ENCODE measurements around the gene PELI3.

Gene PELI3

GRCh38 chr11:66443602-66444001 is 23.1 kb upstream of the PELI3 start:
- Histone ChIP-seq H3K4me3 (ENCODE audit: low read depth, low read length, poor library complexity, severe bottlenecking) (no peak overlapping the region), H3F3A (ENCODE audit: insufficient read depth, low read length) (no peaks in the 10 kb centered on the region), H2AFZ (ENCODE audit: low read length) (no peak overlapping the region), H3K79me2 (ENCODE audit: insufficient read depth, low read length) (no peaks in the 10 kb centered on the region), H3K9me2 (ENCODE audit: low read depth, low read length) (no peaks in the 10 kb centered on the region), H3K27ac (ENCODE audit: low read depth, low read length, poor library complexity, severe bottlenecking) (no peak overlapping the region), H3K9ac (ENCODE audit: low read length) (no peak overlapping the region), H3K9me3 (ENCODE audit: low read length) (no peaks in the 10 kb centered on the region), H3K36me3 (ENCODE audit: insufficient read depth, low read length) (no peaks in the 10 kb centered on the region), H3K4me2 (ENCODE audit: low read length) (no peak overlapping the region), H4K20me1 (ENCODE audit: insufficient read depth, low read length) (no peaks in the 10 kb centered on the region), H3K27me3 (ENCODE audit: insufficient read depth, low read length) (no peaks in the 10 kb centered on the region), H3K4me1 (ENCODE audit: insufficient read depth, low read length, severe bottlenecking) (no peaks in the 10 kb centered on the region)
- TF ChIP-seq EZH2 (IDR thresholded peaks at IDR 0.05; ENCODE audit: borderline replicate concordance, low read length) = no peak
- TF ChIP-seq CTCF (IDR thresholded peaks at IDR 0.05; ENCODE audit: low read length) = no peak

GRCh38 chr11:66447012-66447411 is 19.7 kb upstream of the PELI3 start:
- Histone ChIP-seq H3K4me1 (ENCODE audit: insufficient read depth, low read length, severe bottlenecking) (no peaks in the 10 kb centered on the region), H3K27me3 (ENCODE audit: insufficient read depth, low read length) (peaks cover 2% of the 10 kb centered on the region; the same call in 1 of the 2 replicates), H2AFZ (ENCODE audit: low read length) (no peak overlapping the region), H4K20me1 (ENCODE audit: insufficient read depth, low read length) (no peaks in the 10 kb centered on the region), H3K4me2 (ENCODE audit: low read length) (no peak overlapping the region), H3F3A (ENCODE audit: insufficient read depth, low read length) (no peaks in the 10 kb centered on the region), H3K9ac (ENCODE audit: low read length) (no peak overlapping the region), H3K79me2 (ENCODE audit: insufficient read depth, low read length) (no peaks in the 10 kb centered on the region), H3K9me2 (ENCODE audit: low read depth, low read length) (no peaks in the 10 kb centered on the region), H3K27ac (ENCODE audit: low read depth, low read length, poor library complexity, severe bottlenecking) (no peak overlapping the region), H3K36me3 (ENCODE audit: insufficient read depth, low read length) (no peaks in the 10 kb centered on the region), H3K9me3 (ENCODE audit: low read length) (no peaks in the 10 kb centered on the region), H3K4me3 (ENCODE audit: low read depth, low read length, poor library complexity, severe bottlenecking) (no peak overlapping the region)
- TF ChIP-seq EZH2 (IDR thresholded peaks at IDR 0.05; ENCODE audit: borderline replicate concordance, low read length) (no peak), CTCF (IDR thresholded peaks at IDR 0.05; ENCODE audit: low read length) (no peak)

- Histone ChIP-seq H3K36me3 (ENCODE audit: insufficient read depth, low read length) (no peaks in the 10 kb centered on the region), H3K79me2 (ENCODE audit: insufficient read depth, low read length) (no peaks in the 10 kb centered on the region), H3K4me3 (ENCODE audit: low read depth, low read length, poor library complexity, severe bottlenecking) (no peak overlapping the region), H3K9me2 (ENCODE audit: low read depth, low read length) (no peaks in the 10 kb centered on the region), H3F3A (ENCODE audit: insufficient read depth, low read length) (no peaks in the 10 kb centered on the region), H3K4me2 (ENCODE audit: low read length) (no peak overlapping the region), H3K9me3 (ENCODE audit: low read length) (no peaks in the 10 kb centered on the region), H4K20me1 (ENCODE audit: insufficient read depth, low read length) (no peaks in the 10 kb centered on the region), H2AFZ (ENCODE audit: low read length) (no peak overlapping the region), H3K27me3 (ENCODE audit: insufficient read depth, low read length) (peaks cover 8% of the 10 kb centered on the region; the same call in 1 of the 2 replicates), H3K27ac (ENCODE audit: low read depth, low read length, poor library complexity, severe bottlenecking) (no peak overlapping the region), H3K4me1 (ENCODE audit: insufficient read depth, low read length, severe bottlenecking) (no peaks in the 10 kb centered on the region), H3K9ac (ENCODE audit: low read length) (no peak overlapping the region)
- TF ChIP-seq EZH2 (IDR thresholded peaks at IDR 0.05; ENCODE audit: borderline replicate concordance, low read length) (no peak), CTCF (IDR thresholded peaks at IDR 0.05; ENCODE audit: low read length) (no peak)
Observed at GRCh38 chr11:66448523-66448922, 18.2 kb upstream of the PELI3 start.

Data from OCI-LY1 (cell line).